Stimulated activated CD4-positive, alpha-beta T cell treated with anti-CD3 and anti-CD28 coated beads, Interleukin-12 subunit alpha, Interleukin-12 subunit beta, amount 100 ng/mL, for 24 hours (primary cell): ENCODE data around the gene PRKAG2.
"Not testable (repeated sequence)": the region's sequence is repeated elsewhere in the genome, so short reads cannot be mapped to it uniquely, and the experiment has no call there.

ENCODE experiments used
- DNase-seq, 2 experiments: peaks; one replicate each; pipeline ENCODE4 v3.0.0-alpha.2; 2020; ENCODE audit warnings: low read depth in 2 of 2

Gene PRKAG2

GRCh38 chr7:151590850-151591771, 285.8 kb downstream of the PRKAG2 start:
- no peak for DNase-seq

- DNase-seq, result no peak
Measured at GRCh38 chr7:151590071-151590849, 286.7 kb downstream of the PRKAG2 start.

DNA sequence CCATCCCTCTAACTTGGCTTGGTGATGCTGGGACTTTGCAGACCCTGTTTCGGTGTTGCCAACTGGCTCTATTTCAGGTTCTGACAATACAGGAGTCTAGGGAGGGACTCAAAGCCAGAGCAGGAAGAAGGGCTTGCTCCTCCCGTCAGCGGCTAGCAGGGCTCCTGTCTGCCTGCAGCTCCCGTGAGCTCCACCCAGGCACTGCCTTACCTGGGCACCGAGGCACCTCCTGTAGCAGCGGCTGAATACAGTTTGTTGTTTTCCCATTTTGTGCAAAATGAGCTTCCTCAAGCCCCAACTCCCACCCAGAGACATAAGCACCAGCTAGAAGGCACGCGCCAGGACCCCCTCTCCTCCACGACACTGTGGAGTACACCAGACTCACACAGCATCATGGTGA, 287.9 kb downstream of the PRKAG2 start:
- DNase-seq, result no peak

DNA sequence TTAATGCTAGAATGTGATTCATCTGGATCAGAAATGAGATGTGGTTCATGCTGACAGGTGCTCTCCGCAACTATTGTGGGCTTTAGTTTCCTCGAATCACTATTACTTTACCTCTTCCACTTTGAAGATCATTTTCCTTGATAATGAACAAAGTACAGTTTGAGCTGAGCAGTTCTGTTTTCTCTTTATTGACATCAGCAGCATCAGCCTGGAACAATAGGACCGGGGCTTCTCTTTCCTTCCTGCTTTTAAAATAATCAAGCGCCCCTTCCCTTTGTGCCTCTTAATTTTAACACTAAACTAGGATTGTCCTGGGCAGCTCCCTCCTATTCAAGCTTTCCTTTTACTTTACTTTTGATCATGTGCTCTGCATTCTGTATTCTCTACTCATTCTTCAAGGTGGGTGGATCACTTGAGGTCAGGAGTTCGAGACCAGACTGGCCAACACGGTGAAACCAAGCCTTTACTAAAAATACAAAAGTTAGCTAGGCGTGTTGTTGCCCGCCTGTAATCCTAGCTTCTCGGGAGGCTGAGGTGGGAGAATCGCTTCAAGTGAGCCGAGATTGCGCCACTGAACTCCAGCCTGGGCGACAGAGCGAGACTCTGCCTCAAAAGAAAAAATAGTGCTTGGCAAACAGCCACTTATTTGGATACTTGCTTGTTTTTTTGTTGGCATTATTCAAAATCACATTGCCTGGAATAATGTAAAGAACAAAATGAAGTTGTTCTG, 290.2 kb downstream of the PRKAG2 start:
- no peak for DNase-seq

GRCh38 chr7:151585744-151586393, 291.0 kb downstream of the PRKAG2 start:
- no peak for DNase-seq

- no peak for DNase-seq
Measured at GRCh38 chr7:151581741-151582140, 295.2 kb downstream of the PRKAG2 start.

DNA sequence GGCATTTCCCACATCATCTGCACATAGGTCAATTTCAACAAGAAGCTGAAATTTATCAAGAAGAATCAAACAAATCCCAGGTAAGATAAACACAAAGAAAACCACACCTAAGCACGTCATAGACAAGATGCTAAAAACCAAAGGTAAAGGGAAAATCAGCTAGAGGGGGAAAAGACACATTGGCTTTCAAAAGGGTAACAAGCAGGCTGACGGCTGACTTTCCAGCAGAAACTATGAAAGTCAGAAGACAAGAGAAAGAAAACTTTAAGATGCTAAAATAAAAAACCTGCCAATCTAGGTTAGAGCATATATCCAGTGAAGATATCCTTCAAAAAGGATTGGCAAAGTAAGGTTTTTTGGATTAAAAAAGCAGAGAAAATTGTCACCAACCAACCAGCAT, 297.3 kb downstream of the PRKAG2 start:
- DNase-seq, result no peak

GRCh38 chr7:151575410-151575809, 301.5 kb downstream of the PRKAG2 start:
- DNase-seq, result no peak

GRCh38 chr7:151573046-151573445, 303.9 kb downstream of the PRKAG2 start:
- not testable (repeated sequence) for DNase-seq

DNA sequence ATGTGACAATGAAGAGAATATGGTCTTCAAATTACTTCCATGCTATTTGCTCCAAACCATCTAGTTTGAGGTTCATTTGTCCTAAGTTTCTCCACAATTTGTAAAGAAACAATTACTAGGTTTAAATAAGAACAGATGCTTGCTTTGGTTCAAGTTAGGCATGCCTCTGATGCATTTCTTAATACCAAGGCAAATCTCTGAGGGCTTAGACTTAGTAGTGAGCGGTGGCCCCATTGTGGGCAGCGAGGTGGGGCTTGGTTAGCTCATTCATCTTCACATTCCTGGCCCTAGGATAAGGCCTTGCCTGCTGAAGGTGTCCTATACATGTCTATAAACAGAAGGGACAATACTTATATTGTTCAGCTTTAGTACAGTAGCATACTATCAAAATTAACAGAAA, 304.8 kb downstream of the PRKAG2 start:
- no peak for DNase-seq

DNA sequence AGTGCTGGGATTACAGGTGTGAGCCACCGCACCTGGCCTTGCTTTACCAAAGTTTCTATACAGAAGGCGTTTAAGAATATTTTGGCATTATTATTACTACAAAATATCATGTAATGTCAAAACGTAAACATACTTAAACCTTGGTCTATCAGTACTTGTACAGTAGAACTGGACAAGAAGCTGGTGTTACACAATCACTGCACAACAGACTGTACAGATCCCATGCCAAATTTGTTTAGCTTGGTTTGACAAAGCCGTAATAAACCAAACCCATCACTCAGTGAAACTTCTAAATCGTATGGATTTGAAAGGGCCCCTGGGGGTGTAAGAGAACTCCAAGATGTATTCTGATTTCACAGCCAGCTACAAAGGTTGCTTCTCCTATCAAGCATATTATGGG, 305.4 kb downstream of the PRKAG2 start:
- DNase-seq, result no peak

GRCh38 chr7:151570366-151570915, 306.5 kb downstream of the PRKAG2 start:
- DNase-seq, result no peak

GRCh38 chr7:151568956-151569940, 307.7 kb downstream of the PRKAG2 start:
- DNase-seq, result no peak

GRCh38 chr7:151566897-151567320, 310.0 kb downstream of the PRKAG2 start:
- no peak for DNase-seq

- no peak for DNase-seq
Measured at GRCh38 chr7:151565541-151565940, 311.4 kb downstream of the PRKAG2 start.

- no peak for DNase-seq
Measured at GRCh38 chr7:151560243-151560642, 316.7 kb downstream of the PRKAG2 start.

- DNase-seq, result no peak
Measured at GRCh38 chr7:151559557-151560183, 317.2 kb downstream of the PRKAG2 start.

- DNase-seq, result no peak
Measured at GRCh38 chr7:151558575-151558974, 318.3 kb downstream of the PRKAG2 start.

- no peak for DNase-seq
Measured at GRCh38 chr7:151556592-151556991, 320.3 kb downstream of the PRKAG2 start.

DNA sequence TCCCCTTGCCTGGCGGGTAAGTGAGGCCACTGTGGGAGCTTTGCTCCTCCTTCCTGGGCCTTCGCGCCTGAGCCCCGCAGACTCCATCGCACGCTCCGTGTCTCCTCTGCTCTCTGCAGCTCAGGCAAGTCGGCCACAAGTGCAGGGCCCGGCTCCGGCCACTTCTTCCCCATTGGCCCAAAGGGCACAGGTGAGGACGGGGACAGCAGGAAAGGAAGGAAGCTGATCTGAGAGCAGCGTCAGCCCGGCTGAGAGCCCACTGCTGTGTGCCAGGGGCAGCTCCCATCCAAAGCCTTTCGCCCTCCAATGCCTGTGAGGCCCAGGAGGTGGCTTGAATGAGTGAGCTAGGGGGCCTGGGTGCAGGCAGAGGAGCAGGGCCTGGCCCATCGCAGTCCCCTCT, 323.6 kb downstream of the PRKAG2 start:
- no peak for DNase-seq
